ENCODE results near the gene ATP1A2.

GRCh38 chr1:160071289-160071688 lies 44.3 kb upstream of the ATP1A2 start:
- no peak for TF ChIP-seq CTCF (IDR thresholded peaks at IDR 0.05; ENCODE audit: low read depth, low read length, missing input control)
- TF ChIP-seq GABPA (IDR thresholded peaks at IDR 0.05 in 1 of 2, conservative IDR thresholded peaks at IDR 0.05 in 1 of 2): no peak
- no peak for TF ChIP-seq MAX (IDR thresholded peaks at IDR 0.05)
- no peak for TF ChIP-seq REST (IDR thresholded peaks at IDR 0.05)
- TF ChIP-seq JUND (IDR thresholded peaks at IDR 0.05): no peak
- no peak for TF ChIP-seq HNF4A (conservative IDR thresholded peaks at IDR 0.05)
- no peak for TF ChIP-seq EGR1 (IDR thresholded peaks at IDR 0.05; ENCODE audit: low read depth in 2 of 2)
- no peak for TF ChIP-seq ATF3 (IDR thresholded peaks at IDR 0.05)
- TF ChIP-seq ZBTB33 (IDR thresholded peaks at IDR 0.05): no peak
- TF ChIP-seq FOXA1 (IDR thresholded peaks at IDR 0.05): no peak
